Nephron progenitor cell (in vitro differentiated cells): ENCODE results near the gene ESYT3.
A peak's percentile ranks its signal among the peaks of the same experiment; 100 is the strongest.
"Not testable (repeated sequence)": the region's sequence is repeated elsewhere in the genome, so short reads cannot be mapped to it uniquely, and the experiment has no call there.

Source experiments
- DNase-seq: peaks from one replicate; pipeline ENCODE4 v3.0.0; 2021
- H3K27ac Mint-ChIP-seq: 2 replicates; pipeline ENCODE4 v1.8.0; 2021; ENCODE audit warnings: mild to moderate bottlenecking, moderate library complexity, mixed read lengths
- H3K27me3 Mint-ChIP-seq: 2 replicates; pipeline ENCODE4 v1.8.0; 2021; ENCODE audit warnings: mild to moderate bottlenecking, low read depth, mixed read lengths; ENCODE audit not compliant: poor library complexity
- H3K36me3 Mint-ChIP-seq: 2 replicates; pipeline ENCODE4 v1.8.0; 2021; ENCODE audit warnings: low read depth, mixed read lengths
- H3K4me1 Mint-ChIP-seq: 2 replicates; pipeline ENCODE4 v1.8.0; 2021; ENCODE audit warnings: mixed read lengths
- H3K4me3 Mint-ChIP-seq: 2 replicates; pipeline ENCODE4 v1.8.0; 2021; ENCODE audit warnings: mild to moderate bottlenecking, moderate library complexity, mixed read lengths
- H3K9me3 Mint-ChIP-seq: 2 replicates; pipeline ENCODE4 v1.8.0; 2021; ENCODE audit warnings: mild to moderate bottlenecking, moderate library complexity, mixed read lengths
- CTCF ChIP-seq: fragments of 200-600 bp; sonication (generic); IDR thresholded peaks from 2 replicates; pipeline ENCODE4 v1.5.0; 2021; ENCODE audit warnings: antibody characterized with exemption

ESYT3 gene

GRCh38 chr3:138417559-138417982 is 16.8 kb upstream of the ESYT3 start:
- DNase-seq = peak; percentile 81
- no peaks in the 10 kb centered on the region for H3K4me1 Mint-ChIP-seq
- TF ChIP-seq CTCF = peak; percentile 91

GRCh38 chr3:138418601-138419206 is 15.7 kb upstream of the ESYT3 start:
- H3K9me3 Mint-ChIP-seq = peaks cover 4% of the 10 kb centered on the region
- H3K36me3 Mint-ChIP-seq = no peaks in the 10 kb centered on the region
- TF ChIP-seq CTCF = no peak
- no peak for DNase-seq
- H3K27me3 Mint-ChIP-seq = peaks cover 23% of the 10 kb centered on the region
- no peak overlapping the region for H3K27ac Mint-ChIP-seq
- H3K4me1 Mint-ChIP-seq = no peaks in the 10 kb centered on the region
- H3K4me3 Mint-ChIP-seq = no peak overlapping the region

More at GRCh38 chr3:138417559-138417982, 16.8 kb upstream of the ESYT3 start:
- peaks cover 29% of the 10 kb centered on the region for H3K27me3 Mint-ChIP-seq
- H3K9me3 Mint-ChIP-seq = peaks cover 4% of the 10 kb centered on the region
- no peak overlapping the region for H3K4me3 Mint-ChIP-seq
- no peak overlapping the region for H3K27ac Mint-ChIP-seq
- no peaks in the 10 kb centered on the region for H3K36me3 Mint-ChIP-seq

- no peak for TF ChIP-seq CTCF
- Mint-ChIP-seq H3K27me3 (peaks cover 18% of the 10 kb centered on the region), H3K4me1 (no peaks in the 10 kb centered on the region), H3K36me3 (no peaks in the 10 kb centered on the region), H3K27ac (no peak overlapping the region), H3K4me3 (no peak overlapping the region), H3K9me3 (peaks cover 4% of the 10 kb centered on the region)
- DNase-seq = no peak
Measured at GRCh38 chr3:138423316-138423715, 11.1 kb upstream of the ESYT3 start.

- Mint-ChIP-seq H3K4me3 (no peak overlapping the region), H3K27ac (no peak overlapping the region), H3K9me3 (peaks cover 4% of the 10 kb centered on the region), H3K36me3 (no peaks in the 10 kb centered on the region), H3K4me1 (no peaks in the 10 kb centered on the region), H3K27me3 (peaks cover 22% of the 10 kb centered on the region)
- DNase-seq = no peak
- TF ChIP-seq CTCF = no peak
Measured at GRCh38 chr3:138424323-138424722, 10.1 kb upstream of the ESYT3 start.

GRCh38 chr3:138426211-138426610 is 8.2 kb upstream of the ESYT3 start:
- no peaks in the 10 kb centered on the region for H3K4me1 Mint-ChIP-seq
- H3K27me3 Mint-ChIP-seq = peaks cover 37% of the 10 kb centered on the region
- H3K4me3 Mint-ChIP-seq = no peak overlapping the region
- no peak overlapping the region for H3K27ac Mint-ChIP-seq
- no peak for DNase-seq
- peaks cover 1% of the 10 kb centered on the region for H3K9me3 Mint-ChIP-seq
- TF ChIP-seq CTCF = peak; percentile 45
- no peaks in the 10 kb centered on the region for H3K36me3 Mint-ChIP-seq

GRCh38 chr3:138426754-138427153 is 7.7 kb upstream of the ESYT3 start:
- H3K27me3 Mint-ChIP-seq = peaks cover 38% of the 10 kb centered on the region
- not testable (repeated sequence) for H3K36me3 Mint-ChIP-seq, H3K9me3 Mint-ChIP-seq, H3K27ac Mint-ChIP-seq, DNase-seq, H3K4me3 Mint-ChIP-seq, H3K4me1 Mint-ChIP-seq
